Loucy (cell line): Measurements from ENCODE around the gene TFB1M.

Experiments
- H2AFZ ChIP-seq: fragments of 200-600 bp; sonication (generic); 2 replicates; pipeline ENCODE4 v1.6.0; 2016; ENCODE audit warnings: antibody characterized with exemption, mild to moderate bottlenecking, low read length, moderate library complexity
- H3F3A ChIP-seq: fragments of 200-600 bp; 2 replicates; pipeline ENCODE4 v1.6.0; 2016; ENCODE audit warnings: antibody characterized with exemption, low read depth, mild to moderate bottlenecking
- H3K27me3 ChIP-seq: fragments of 200-600 bp; sonication (generic); 2 replicates; pipeline ENCODE4 v1.6.1; 2014; ENCODE audit warnings: low read length, mild to moderate bottlenecking; ENCODE audit not compliant: insufficient read depth, poor library complexity, severe bottlenecking
- H3K36me3 ChIP-seq: fragments of 200-600 bp; sonication (generic); 2 replicates; pipeline ENCODE4 v1.6.1; 2016; ENCODE audit warnings: low read length; ENCODE audit not compliant: insufficient read depth
- H3K4me1 ChIP-seq: fragments of 200-600 bp; sonication (generic); 2 replicates; pipeline ENCODE4 v1.5.1; 2014; ENCODE audit warnings: low read length, mild to moderate bottlenecking; ENCODE audit not compliant: insufficient read depth, poor library complexity, severe bottlenecking
- H3K4me2 ChIP-seq: fragments of 200-600 bp; sonication (generic); 2 replicates; pipeline ENCODE4 v1.6.0; 2014; ENCODE audit warnings: antibody characterized with exemption, low read length, low read depth, mild to moderate bottlenecking; ENCODE audit not compliant: poor library complexity, severe bottlenecking
- H3K4me3 ChIP-seq: fragments of 200-600 bp; sonication (generic); 2 replicates; pipeline ENCODE4 v1.5.1; 2014; ENCODE audit warnings: low read length, mild to moderate bottlenecking, mixed read lengths; ENCODE audit not compliant: poor library complexity, severe bottlenecking
- H3K79me2 ChIP-seq: fragments of 200-600 bp; sonication (generic); 2 replicates; pipeline ENCODE4 v1.6.1; 2014; ENCODE audit warnings: low read length; ENCODE audit not compliant: insufficient read depth
- H3K9ac ChIP-seq: fragments of 200-600 bp; sonication (generic); 2 replicates; pipeline ENCODE4 v1.6.0; 2014; ENCODE audit warnings: mild to moderate bottlenecking, low read depth, low read length, moderate library complexity; ENCODE audit not compliant: poor library complexity, severe bottlenecking
- H3K9me2 ChIP-seq: fragments of 200-600 bp; sonication (generic); replicated peaks from 2 replicates; pipeline ENCODE4 v1.6.1; 2016; ENCODE audit warnings: low read depth, low read length, mixed read lengths
- H3K9me3 ChIP-seq: fragments of 200-600 bp; sonication (generic); 2 replicates; pipeline ENCODE4 v1.6.1; 2014; ENCODE audit warnings: mild to moderate bottlenecking, antibody characterized with exemption, low read length, low read depth; ENCODE audit not compliant: insufficient read depth
- H4K20me1 ChIP-seq: fragments of 200-600 bp; sonication (generic); 2 replicates; pipeline ENCODE4 v1.6.0; 2014; ENCODE audit warnings: antibody characterized with exemption, low read length, mild to moderate bottlenecking; ENCODE audit not compliant: insufficient read depth, poor library complexity, severe bottlenecking
- CTCF ChIP-seq: fragments of 200-600 bp; sonication (generic); conservative IDR thresholded peaks from 2 replicates; pipeline ENCODE4 v1.5.1; 2014; ENCODE audit warnings: mild to moderate bottlenecking, antibody characterized with exemption, low read length
- EZH2phosphoT487 ChIP-seq: fragments of 200-600 bp; IDR thresholded peaks from 2 replicates; pipeline ENCODE4 v1.6.1; 2018; ENCODE audit warnings: antibody characterized with exemption, mild to moderate bottlenecking, moderate library complexity, borderline replicate concordance

Gene TFB1M

GRCh38 chr6:155327326-155328073 is 13.2 kb upstream of the TFB1M start:
- Histone ChIP-seq H3K4me3 (no peak overlapping the region), H3K9ac (no peak overlapping the region), H3K9me3 (no peaks in the 10 kb centered on the region), H3K79me2 (no peaks in the 10 kb centered on the region), H3K36me3 (no peaks in the 10 kb centered on the region), H3K4me2 (no peak overlapping the region), H3K27me3 (no peaks in the 10 kb centered on the region), H3K4me1 (no peaks in the 10 kb centered on the region), H4K20me1 (no peaks in the 10 kb centered on the region), H3K9me2 (no peaks in the 10 kb centered on the region), H3F3A (no peaks in the 10 kb centered on the region), H2AFZ (peak overlapping the region; percentile 69; the same call in 1 of the 2 replicates)
- TF ChIP-seq CTCF (peak; percentile 86), EZH2phosphoT487 (no peak)

GRCh38 chr6:155325700-155326516 is 11.6 kb upstream of the TFB1M start:
- Histone ChIP-seq H3K4me1 (no peaks in the 10 kb centered on the region), H3F3A (no peaks in the 10 kb centered on the region), H3K36me3 (no peaks in the 10 kb centered on the region), H3K27me3 (no peaks in the 10 kb centered on the region), H3K9me2 (no peaks in the 10 kb centered on the region), H3K9me3 (no peaks in the 10 kb centered on the region), H3K9ac (no peak overlapping the region), H4K20me1 (no peaks in the 10 kb centered on the region), H3K79me2 (no peaks in the 10 kb centered on the region), H2AFZ (peak overlapping the region; percentile 39; the same call in 1 of the 2 replicates), H3K4me3 (no peak overlapping the region), H3K4me2 (no peak overlapping the region)
- no peak for TF ChIP-seq CTCF
- TF ChIP-seq EZH2phosphoT487 = no peak

- Histone ChIP-seq H3K4me2 (no peak overlapping the region), H3K4me3 (no peak overlapping the region), H3K9ac (no peak overlapping the region), H3K79me2 (no peaks in the 10 kb centered on the region), H4K20me1 (no peaks in the 10 kb centered on the region), H3K4me1 (no peaks in the 10 kb centered on the region), H2AFZ (no peak overlapping the region), H3F3A (no peaks in the 10 kb centered on the region), H3K27me3 (no peaks in the 10 kb centered on the region), H3K36me3 (no peaks in the 10 kb centered on the region), H3K9me3 (no peaks in the 10 kb centered on the region), H3K9me2 (no peaks in the 10 kb centered on the region)
- TF ChIP-seq EZH2phosphoT487 = no peak
Observed at GRCh38 chr6:155324993-155325392, 10.7 kb upstream of the TFB1M start.
